Kidney (tissue), 14 donors: Measurements from ENCODE around the gene TENT5C. TPM values are rescaled to one million over a fixed set of nuclear protein-coding genes. Genes with fewer than 3 reads are reported as not detected.

Experiments
- DNase-seq, 5 donors: peaks; one replicate each; pipeline ENCODE4 v3.0.0-alpha.2; 2013 to 2020
- FAIRE-seq: peaks from 2 replicates; lab custom pipeline; 2012; peaks lifted over from hg19 to GRCh38; lab: Jason Lieb, UNC
- H3K27ac ChIP-seq, 2 donors: one replicate each; pipeline ENCODE4 v1.7.0; 2013; ENCODE audit warnings: low read depth in 2 of 2, low read length in 2 of 2, inconsistent platforms in 1 of 2
- H3K27me3 ChIP-seq: one replicate; pipeline ENCODE4 v1.7.1; 2013; ENCODE audit warnings: low read length, inconsistent platforms; ENCODE audit not compliant: control insufficient read depth, insufficient read depth
- H3K36me3 ChIP-seq, 3 donors: one replicate each; pipeline versions ENCODE4 v1.7.0 to v1.7.1; 2013; ENCODE audit warnings: low read length in 3 of 3, control low read depth in 1 of 3, inconsistent platforms in 1 of 3; ENCODE audit not compliant: insufficient read depth in 3 of 3, control insufficient read depth in 2 of 3
- H3K4me1 ChIP-seq, 3 donors: one replicate each; pipeline versions ENCODE4 v1.7.0 to v1.7.1; 2013; ENCODE audit warnings: low read length in 3 of 3, inconsistent platforms in 1 of 3, low read depth in 1 of 3; ENCODE audit not compliant: control insufficient read depth in 2 of 3, insufficient read depth in 2 of 3
- H3K4me3 ChIP-seq, 3 donors: one replicate each; pipeline versions ENCODE4 v1.7.0 to v1.8.1; 2013; ENCODE audit warnings: low read length in 3 of 3, control low read depth in 1 of 3, inconsistent platforms in 1 of 3
- H3K9ac ChIP-seq, 3 donors: one replicate each; pipeline versions ENCODE4 v1.7.0 to v1.7.1; 2013; ENCODE audit warnings: low read length in 3 of 3, control low read depth in 1 of 3, inconsistent platforms in 1 of 3
- H3K9me3 ChIP-seq, 3 donors: one replicate each; pipeline versions ENCODE4 v1.7.0 to v1.7.1; 2013; ENCODE audit warnings: low read length in 3 of 3, control low read depth in 1 of 3, inconsistent platforms in 1 of 3; ENCODE audit not compliant: control insufficient read depth in 2 of 3, insufficient read depth in 1 of 3
- CTCF ChIP-seq: IDR thresholded peaks from 3 replicates; pipeline ENCODE4 v1.5.1; 2012; ENCODE audit warnings: mild to moderate bottlenecking, moderate library complexity, borderline replicate concordance; ENCODE audit not compliant: insufficient read depth; ENCODE audit errors: extremely low read depth
- intact Hi-C: fragments of 100-400 bp; cut with DNase I; formaldehyde crosslinking; loops from one replicate; pipeline ENCODE4 v1.11.1; 2022
- polyA plus RNA-seq: library from polyadenylated mRNA; stranded (reverse); fragments of 350-450 nt; fragmentation: Illumina TruSeq; extraction: RNeasy Lipid Tissue Mini Kit (QIAGEN cat#74804); gene quantifications from one replicate; pipeline ENCODE4 v1.2.3, GENCODE V29; 2014; ENCODE audit warnings: low read depth, low replicate concordance; ENCODE audit not compliant: insufficient read depth
- total RNA-seq: library from RNA; stranded (reverse); fragmentation: NEBNext Ultra II Directional; extraction: Animal tissue kit (Norgen Biotek cat#: 25700); gene quantifications from one replicate; pipeline ENCODE4 v1.2.1, GENCODE V29; 2021
- donor health status: control.
- donor health status: control.
- donor health status: control.
- donor health status: control.
- donor health status: control.
- donor health status: DM: yes; HTN: yes; CAD: no.
- donor health status: Normal renal cell carcinoma (clear cell type).

Gene TENT5C
- total and polyA plus RNA-seq, 2 donors from 2014 or later, result 6.1 to 22.2 TPM

- no peak overlapping the region for H3K9ac ChIP-seq
- no peak for TF ChIP-seq CTCF
- H3K36me3 ChIP-seq, result no peaks in the 10 kb centered on the region
- intact Hi-C loops, result no loop called here
- H3K27me3 ChIP-seq, result no peaks in the 10 kb centered on the region
- no peaks in the 10 kb centered on the region for H3K4me1 ChIP-seq
- DNase-seq, result no peak
- no peak overlapping the region for H3K4me3 ChIP-seq
- no peak for FAIRE-seq
- no peak overlapping the region for H3K27ac ChIP-seq
- no peaks in the 10 kb centered on the region for H3K9me3 ChIP-seq
Observed at GRCh38 chr1:117650840-117651568, 45.2 kb downstream of the TENT5C start.

- Histone ChIP-seq H3K36me3 (no peaks in the 10 kb centered on the region), H3K9ac (no peak overlapping the region), H3K27ac (no peak overlapping the region), H3K27me3 (no peaks in the 10 kb centered on the region), H3K4me3 (no peak overlapping the region), H3K4me1 (no peaks in the 10 kb centered on the region), H3K9me3 (no peaks in the 10 kb centered on the region)
- intact Hi-C loops, result no loop called here
- FAIRE-seq (no peak), DNase-seq (no peak)
- TF ChIP-seq CTCF, result no peak
Observed at GRCh38 chr1:117651616-117652015, 45.8 kb downstream of the TENT5C start.

GRCh38 chr1:117652421-117652820 is 46.6 kb downstream of the TENT5C start:
- FAIRE-seq (no peak), DNase-seq (no peak)
- H3K9me3 ChIP-seq, result no peaks in the 10 kb centered on the region
- H3K9ac ChIP-seq, result no peak overlapping the region
- H3K27ac ChIP-seq, result no peak overlapping the region
- intact Hi-C loops, result no loop called here
- no peaks in the 10 kb centered on the region for H3K36me3 ChIP-seq
- no peak for TF ChIP-seq CTCF
- H3K4me3 ChIP-seq, result no peak overlapping the region
- no peaks in the 10 kb centered on the region for H3K27me3 ChIP-seq
- no peaks in the 10 kb centered on the region for H3K4me1 ChIP-seq
